Stimulated activated CD8-positive, alpha-beta memory T cell treated with anti-CD3 and anti-CD28 coated beads, Interleukin-12 subunit alpha, Interleukin-12 subunit beta, amount 100 ng/mL, for 24 hours (primary cell): ENCODE results near the gene GPR34.
"Not testable (repeated sequence)": the region's sequence is repeated elsewhere in the genome, so short reads cannot be mapped to it uniquely, and the experiment has no call there.

Experiments used
- DNase-seq: peaks from one replicate; pipeline ENCODE4 v3.0.0-alpha.2; 2020; ENCODE audit errors: extremely low read depth

The GPR34 gene

DNA sequence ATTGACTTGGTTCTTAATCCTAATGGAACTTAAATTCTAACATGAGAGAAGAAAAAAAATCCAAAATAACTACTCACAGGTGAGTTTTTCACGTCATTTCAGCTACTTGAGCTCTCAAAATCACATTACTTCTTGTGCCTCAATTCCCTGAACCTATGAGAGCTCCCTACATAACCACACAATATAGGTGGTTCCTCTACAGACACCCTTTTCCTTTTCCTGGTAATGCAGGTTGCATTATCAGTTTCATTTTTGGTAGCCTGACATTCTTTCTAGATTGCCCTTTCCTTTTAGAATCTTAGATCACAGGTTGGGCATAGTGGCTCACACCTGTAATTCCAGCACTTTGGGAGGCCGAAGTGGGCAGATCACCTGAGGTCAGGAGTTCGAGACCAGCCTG, 4.3 kb downstream of the GPR34 start:
- no peak for DNase-seq

GRCh38 chrX:41695426-41695825, 6.7 kb downstream of the GPR34 start:
- no peak for DNase-seq

DNA sequence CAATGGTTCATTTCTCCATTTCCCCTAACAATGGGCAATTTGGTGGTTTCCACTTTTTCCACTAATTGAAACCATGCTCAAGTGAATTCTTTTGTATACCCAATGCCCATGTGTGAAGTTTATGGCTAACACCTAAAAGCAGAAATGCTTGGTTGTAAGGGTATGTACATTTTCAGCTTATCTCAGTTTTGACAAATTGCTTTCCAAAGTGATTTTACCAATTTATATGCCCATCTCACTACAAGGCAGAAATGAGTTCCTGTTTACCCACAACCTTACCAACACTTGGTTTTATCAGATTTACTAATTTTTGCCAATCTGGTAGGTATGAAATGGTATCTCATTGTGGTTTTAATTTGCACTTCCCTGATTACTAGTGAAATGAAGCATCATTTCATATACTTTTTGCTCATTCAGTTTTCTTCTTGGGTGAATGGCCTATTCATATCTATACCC, 14.8 kb downstream of the GPR34 start:
- DNase-seq = no peak

DNA sequence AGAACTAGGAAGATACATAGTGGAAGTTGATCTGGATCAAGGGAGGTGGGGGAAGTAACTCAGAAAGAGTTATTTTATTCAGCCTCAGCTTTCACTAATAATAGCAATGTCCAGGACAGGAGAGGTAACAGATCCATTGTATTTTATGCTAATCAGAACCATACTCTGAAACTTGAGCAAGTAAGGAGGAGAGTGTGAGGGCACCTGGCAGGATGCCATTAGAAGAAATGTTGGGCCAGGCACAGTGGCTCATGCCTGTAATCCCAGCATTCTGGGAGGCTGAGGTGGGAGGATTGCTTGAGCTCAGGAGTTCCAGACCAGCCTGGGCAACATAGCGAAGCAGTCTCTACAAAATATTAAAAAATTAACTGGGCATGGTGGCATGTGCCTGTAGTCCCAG, 16.3 kb downstream of the GPR34 start:
- no peak for DNase-seq

- no peak for DNase-seq
These were observed 17.1 kb downstream of the GPR34 start for GRCh38 chrX:41705680-41706374.

GRCh38 chrX:41707218-41707617, 18.4 kb downstream of the GPR34 start:
- no peak for DNase-seq

DNA sequence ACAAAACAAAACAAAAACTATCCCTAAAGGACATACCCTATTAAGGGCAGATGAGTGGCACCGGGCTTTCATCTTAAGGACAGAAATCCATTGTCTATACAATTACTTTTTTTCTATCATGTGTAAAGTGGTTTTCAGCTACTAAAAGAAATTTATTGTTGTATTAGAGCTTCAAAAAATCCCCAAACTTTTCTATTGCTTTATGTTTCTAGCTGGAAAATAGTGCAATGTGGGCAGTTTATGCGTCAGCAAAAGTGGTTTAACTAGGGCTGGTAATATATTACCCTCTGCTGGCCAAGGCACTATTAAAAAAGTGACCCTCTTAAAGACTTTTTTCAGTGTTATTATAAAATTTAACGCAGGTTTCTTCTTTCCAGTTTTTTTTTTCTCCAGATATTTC, 19.7 kb downstream of the GPR34 start:
- no peak for DNase-seq

- no peak for DNase-seq
These were observed 22.4 kb downstream of the GPR34 start for GRCh38 chrX:41711021-41711667.

GRCh38 chrX:41716222-41716621, 27.4 kb downstream of the GPR34 start:
- DNase-seq = no peak

- DNase-seq = no peak
These were observed 28.1 kb downstream of the GPR34 start for GRCh38 chrX:41716767-41717473.

GRCh38 chrX:41718481-41719235, 29.9 kb downstream of the GPR34 start:
- no peak for DNase-seq

- not testable (repeated sequence) for DNase-seq
These were observed 30.8 kb downstream of the GPR34 start for GRCh38 chrX:41719610-41720009.

- DNase-seq = peak; percentile 22
These were observed 31.5 kb downstream of the GPR34 start for GRCh38 chrX:41720125-41720779.

DNA sequence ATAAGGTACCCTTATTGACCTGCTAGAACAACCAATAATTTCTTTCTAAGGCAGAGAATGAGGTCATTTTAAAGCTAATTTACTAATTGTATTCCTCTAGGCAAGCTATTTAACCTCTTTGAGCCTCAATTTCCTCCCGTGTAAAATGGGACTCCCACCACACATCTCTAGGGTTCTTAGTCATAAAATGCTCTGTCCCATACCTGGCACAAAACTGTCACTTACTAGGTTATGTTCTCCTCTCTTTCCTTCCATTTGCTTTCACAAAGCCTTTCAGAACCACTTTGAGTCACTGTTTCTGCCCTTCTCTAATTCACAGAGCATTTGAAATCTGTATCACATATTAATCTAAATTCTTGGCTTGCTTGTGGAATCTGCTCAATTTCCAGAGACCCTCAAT, 32.8 kb downstream of the GPR34 start:
- DNase-seq = no peak

- DNase-seq = no peak
These were observed 33.4 kb downstream of the GPR34 start for GRCh38 chrX:41722214-41722613.

- no peak for DNase-seq
These were observed 34.2 kb downstream of the GPR34 start for GRCh38 chrX:41722816-41723618.

DNA sequence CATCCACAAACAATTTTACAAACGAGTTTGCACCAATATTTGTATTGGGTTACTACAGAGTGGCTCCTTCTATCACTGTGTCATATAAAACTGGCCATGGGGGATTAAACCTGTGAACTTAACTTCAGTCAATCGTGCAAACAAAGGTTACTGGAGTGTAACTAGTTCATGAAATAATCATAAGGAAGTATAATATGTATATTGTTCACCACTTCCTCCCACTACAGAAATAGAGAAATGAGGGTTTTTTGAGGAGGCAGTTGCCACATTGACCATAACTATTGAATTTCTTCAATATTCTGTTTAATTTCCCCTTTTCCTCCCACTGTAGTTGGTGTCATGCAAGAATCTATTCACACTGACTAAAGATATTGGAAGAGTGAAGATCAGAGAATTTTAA, 35.1 kb downstream of the GPR34 start, which contains the start of gene GPR82:
Gene GPR82, plus strand, starts transcription at position 356 of the 400 bp plus-strand sequence. CDS start 2,846 bp downstream, outside the sequence.
- no peak for DNase-seq

- DNase-seq = no peak
These were observed 39.4 kb downstream of the GPR34 start for GRCh38 chrX:41728125-41728524.

DNA sequence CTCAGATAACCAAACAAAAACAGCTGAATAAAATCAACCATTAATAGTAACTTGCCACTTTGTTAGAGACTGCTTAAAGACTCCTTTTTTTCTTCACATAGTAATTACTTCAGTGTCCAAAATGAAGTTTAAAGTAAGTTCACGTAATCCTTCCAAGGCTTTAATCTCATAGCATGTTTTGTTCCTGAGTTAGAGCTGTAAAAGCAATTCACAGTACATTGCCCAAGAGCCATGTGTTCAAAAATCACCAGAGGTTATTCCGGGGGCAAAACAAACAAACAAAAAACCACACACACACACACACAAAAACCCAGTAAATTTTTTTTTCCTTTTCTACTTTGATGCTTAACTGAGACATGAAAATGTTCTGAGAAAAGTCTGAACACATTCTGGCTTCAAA, 41.3 kb downstream of the GPR34 start:
- no peak for DNase-seq

- no peak for DNase-seq
These were observed 43.5 kb downstream of the GPR34 start for GRCh38 chrX:41732260-41732659.

DNA sequence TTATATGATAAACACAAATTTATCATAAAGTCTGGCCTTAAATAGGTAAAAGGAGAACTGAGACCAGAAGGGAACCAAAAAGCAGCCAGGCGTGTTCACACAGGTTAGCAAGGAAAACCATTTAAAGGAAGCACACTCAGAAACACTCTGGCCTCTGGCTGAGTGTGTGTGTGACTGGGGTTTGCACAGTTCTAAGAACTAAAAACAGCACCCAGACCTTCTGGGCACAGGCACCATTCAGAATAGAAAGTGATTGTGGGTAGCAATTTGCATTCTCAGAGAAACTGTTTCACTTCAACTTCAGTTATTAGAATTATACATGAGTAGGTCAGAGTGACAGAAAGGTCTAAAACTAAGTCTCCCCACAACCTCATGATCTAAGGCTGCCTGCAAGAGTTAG, 45.2 kb downstream of the GPR34 start:
- DNase-seq = no peak
